GM12878 (cell line): ENCODE results near the gene PGLYRP2. TPM values are rescaled to one million over a fixed set of nuclear protein-coding genes. Genes with fewer than 3 reads are reported as not detected.
A peak's percentile ranks its signal among the peaks of the same experiment; 100 is the strongest.

Experiments used
- ATAC-seq: fragments of 200-7000 bp; cut with Tn5 transposase; 3 replicates; pipeline ENCODE4 v1.9.1; 2020; ENCODE audit warnings: mild to moderate bottlenecking, moderate library complexity
- BruUV-seq: library from RNA; stranded (reverse); fragments of 400-500 nt; replicated peaks from 2 replicates; lab custom pipeline; 2021; lab: Mats Ljungman, UMichigan
- CTCF ChIA-PET: fragments of 300-600 bp; sonication (Branson Sonifier 250); formaldehyde crosslinking; extraction: SDS; loops from one replicate; lab custom pipeline; 2021; ENCODE audit warnings: inconsistent platforms; lab: Yijun Ruan, JAX
- POLR2A ChIA-PET: fragments of 350-600 bp; formaldehyde crosslinking; extraction: SDS; loops from one replicate; lab custom pipeline; 2021; ENCODE audit warnings: inconsistent platforms; lab: Charles Lee
- RAD21 ChIA-PET: fragments of 300-600 bp; sonication (Branson Sonifier 250); formaldehyde crosslinking; loops from one replicate; lab custom pipeline; 2023; ENCODE audit warnings: antibody characterized with exemption; ENCODE audit not compliant: unreplicated experiment; lab: Charles Lee
- SMC1A ChIA-PET: fragments of 300-600 bp; sonication (Branson Sonifier 250); formaldehyde crosslinking; loops from one replicate; lab custom pipeline; 2023; ENCODE audit not compliant: unreplicated experiment, uncharacterized antibody; lab: Charles Lee
- DNase-seq: peaks from one replicate; pipeline ENCODE4 v3.0.0-alpha.2; 2011; ENCODE audit warnings: low read depth, low spot score
- FAIRE-seq: peaks from 3 replicates; lab custom pipeline; 2011; peaks lifted over from hg19 to GRCh38; lab: Jason Lieb, UNC
- H2AFZ ChIP-seq: 2 replicates; pipeline ENCODE4 v1.6.0; 2011; ENCODE audit warnings: low read depth, low read length, control low read depth; ENCODE audit not compliant: control insufficient read depth
- H3K27ac ChIP-seq: 2 replicates; pipeline ENCODE4 v1.5.1; 2011; ENCODE audit warnings: control low read depth; ENCODE audit not compliant: control insufficient read depth, insufficient read depth
- H3K27me3 ChIP-seq, 2 experiments: replicated peaks in 1 of 2; 2 replicates each; pipeline versions ENCODE4 v1.6.0 to v1.6.1; 2011; ENCODE audit warnings: low read length in 1 of 2; ENCODE audit not compliant: control insufficient read depth in 2 of 2, insufficient read depth in 2 of 2
- H3K36me3 ChIP-seq, 2 experiments: 2 replicates each; pipeline ENCODE4 v1.5.1; 2011; ENCODE audit warnings: low read length in 1 of 2; ENCODE audit not compliant: control insufficient read depth in 2 of 2, insufficient read depth in 2 of 2
- H3K4me1 ChIP-seq: 2 replicates; pipeline ENCODE4 v1.6.1; 2011; ENCODE audit warnings: mild to moderate bottlenecking, low read length, moderate library complexity, mixed read lengths; ENCODE audit not compliant: control insufficient read depth, insufficient read depth
- H3K4me2 ChIP-seq: 2 replicates; pipeline ENCODE4 v1.6.0; 2011; ENCODE audit warnings: control low read depth; ENCODE audit not compliant: control insufficient read depth, insufficient read depth
- H3K4me3 ChIP-seq: fragments of 200-600 bp; sonication (generic); 2 replicates; pipeline ENCODE4 v1.5.1; 2016
- H3K79me2 ChIP-seq: 2 replicates; pipeline ENCODE4 v1.6.0; 2011; ENCODE audit warnings: low read length; ENCODE audit not compliant: control insufficient read depth, insufficient read depth
- H3K9ac ChIP-seq: 2 replicates; pipeline ENCODE4 v1.8.0; 2011; ENCODE audit warnings: low read length, control low read depth, mixed read lengths; ENCODE audit not compliant: control insufficient read depth, insufficient read depth
- H3K9me3 ChIP-seq: replicated peaks from 3 replicates; pipeline ENCODE4 v1.5.1; 2011; ENCODE audit warnings: mild to moderate bottlenecking, low read length; ENCODE audit not compliant: control insufficient read depth, insufficient read depth
- H4K20me1 ChIP-seq: 2 replicates; pipeline ENCODE4 v1.6.0; 2011; ENCODE audit not compliant: control insufficient read depth, insufficient read depth
- ATF3 ChIP-seq: IDR thresholded peaks from 2 replicates; pipeline ENCODE4 v1.6.1; 2011; ENCODE audit warnings: low read depth, mild to moderate bottlenecking, low read length, moderate library complexity, borderline replicate concordance; ENCODE audit errors: extremely low read depth
- BCL3 ChIP-seq: IDR thresholded peaks from 2 replicates; pipeline ENCODE4 v1.6.1; 2011; ENCODE audit warnings: borderline replicate concordance, low read depth, mild to moderate bottlenecking, moderate library complexity, low read length; ENCODE audit not compliant: insufficient read depth, poor library complexity, severe bottlenecking
- CHD1 ChIP-seq: IDR thresholded peaks from 2 replicates; pipeline ENCODE4 v1.6.1; 2012; ENCODE audit warnings: low read depth, low read length, improper control_type of control experiment
- CREB1 ChIP-seq: IDR thresholded peaks from 2 replicates; pipeline ENCODE4 v1.6.1; 2012; ENCODE audit warnings: low read depth, mild to moderate bottlenecking, inconsistent platforms
- MEF2B ChIP-seq: fragments of 450-650 bp; IDR thresholded peaks from 2 replicates; pipeline ENCODE4 v1.6.1; 2018; ENCODE audit warnings: mild to moderate bottlenecking, moderate library complexity; ENCODE audit not compliant: partially characterized antibody, poor library complexity, severe bottlenecking
- POLR2A ChIP-seq: IDR thresholded peaks from 2 replicates; pipeline ENCODE4 v1.6.1; 2011; ENCODE audit warnings: low read depth, mild to moderate bottlenecking, low read length
- RELA ChIP-seq: fragments of 450-650 bp; IDR thresholded peaks from 2 replicates; pipeline ENCODE4 v1.8.0; 2014; ENCODE audit warnings: borderline replicate concordance; ENCODE audit not compliant: partially characterized antibody
- WGBS: methylation state at CpG from one replicate; pipeline ENCODE4 v1.1.6; 2016; ENCODE audit warnings: low lambda C conversion rate; ENCODE audit not compliant: insufficient replicate concordance, insufficient coverage; ENCODE audit errors: missing lambda C conversion rate; 5-methylcytosine and 5-hydroxymethylcytosine counted together
- in situ Hi-C: fragments of 300-500 bp; cut with MboI; formaldehyde crosslinking; loops from 9 replicates; pipeline ENCODE4 v1.14.3; 2018; ENCODE audit warnings: mixed read lengths
- intact Hi-C: fragments of 100-400 bp; cut with micrococcal nuclease; formaldehyde crosslinking; loops from one replicate; pipeline ENCODE4 v1.14.2; 2022; ENCODE audit not compliant: unreplicated experiment
- polyA plus RNA-seq, 11 experiments: library from polyadenylated mRNA; depleted of rRNA in 4 of 11; unstranded in 6 of 11; stranded (reverse) in 5 of 11; fragments of >200 nt; fragmentation: Nextera tagmentation in 4 of 11; fragmentation: Illumina TruSeq in 1 of 11; extraction: Ambion mirVana in 4 of 11; extraction: Trizol in 1 of 11; gene quantifications; 1 replicate in 1 of 11; 2 replicates in 10 of 11; pipeline versions ENCODE4 v1.2.1 to v1.2.3, GENCODE V29; 2011 to 2016; ENCODE audit warnings: inconsistent platforms in 2 of 11, missing spikeins in 2 of 11, low read depth in 1 of 11
- total RNA-seq, 4 experiments: library from RNA; depleted of rRNA in 3 of 4; stranded (reverse); fragments of >200 nt in 3 of 4; fragmentation: Illumina TruSeq in 1 of 4; extraction: Trizol in 1 of 4; gene quantifications; 2 replicates each; pipeline versions ENCODE4 v1.2.1 to v1.2.3, GENCODE V29; 2013 to 2021

PGLYRP2 gene
- total and polyA plus RNA-seq, 10 of the 15 experiments (the other 5 are each of a cell fraction or from before 2014, with no cell fraction given) = 0.15 to 0.48 (median 0.26) TPM; not detected in 5

- ATAC-seq (peak; percentile 11), FAIRE-seq (no peak), DNase-seq (no peak)
- Histone ChIP-seq H3K4me1 (peaks cover 7% of the 10 kb centered on the region), H3K9me3 (no peaks in the 10 kb centered on the region), H2AFZ (no peak overlapping the region), H3K4me2 (no peak overlapping the region), H3K27me3 (no peaks in the 10 kb centered on the region), H3K9ac (no peak overlapping the region), H4K20me1 (no peaks in the 10 kb centered on the region), H3K36me3 (peaks cover 15% of the 10 kb centered on the region in 2 experiments), H3K79me2 (no peaks in the 10 kb centered on the region), H3K4me3 (no peak overlapping the region), H3K27ac (no peak overlapping the region)
- in situ Hi-C loops = no loop called here
- CTCF ChIA-PET = no interaction called here
- 88% methylated on average over 27 of the region's 37 CpGs for WGBS
- RAD21 ChIA-PET = no interaction called here
- intact Hi-C loops = no loop called here
- BruUV-seq = no TSS peak
- TF ChIP-seq MEF2B (no peak), POLR2A (0 out of 2 replicates have a peak, but pooled peaks have one; percentile 11), CHD1 (no peak)
- SMC1A ChIA-PET = interaction anchor here (0.9 kb wide), 1 partner anchor 33 kb away, joined by 3 read pairs; no protein-coding TSS in a partner anchor
- POLR2A ChIA-PET = interaction anchor here (0.6 to 1.2 kb wide), 2 partner anchors 11 to 25 kb away, joined by 3 to 6 read pairs; no protein-coding TSS in a partner anchor
Observed at GRCh38 chr19:15452111-15453047, 26.9 kb downstream of the PGLYRP2 start.

GRCh38 chr19:15450528-15450890 is 28.8 kb downstream of the PGLYRP2 start:
- H3K9me3 ChIP-seq = no peaks in the 10 kb centered on the region
- H3K4me3 ChIP-seq = no peak overlapping the region
- TF ChIP-seq ATF3 (no peak), POLR2A (no peak), BCL3 (no peak), RELA (no peak), CREB1 (no peak)
- TF ChIP-seq, all 136 proteins: peak for 0
- Histone ChIP-seq H3K27me3 (no peaks in the 10 kb centered on the region), H3K4me2 (no peak overlapping the region), H3K4me1 (peaks cover 7% of the 10 kb centered on the region), H3K36me3 (peaks cover 12 to 13% of the 10 kb centered on the region in 2 experiments), H3K79me2 (no peaks in the 10 kb centered on the region), H2AFZ (no peak overlapping the region), H4K20me1 (no peaks in the 10 kb centered on the region), H3K9ac (no peak overlapping the region), H3K27ac (no peak overlapping the region)
- no peak for DNase-seq
- ATAC-seq = no peak
- in situ Hi-C loops (no loop called here), intact Hi-C loops (no loop called here)
- POLR2A ChIA-PET = interaction anchor here (1.0 kb wide), 1 partner anchor 14 kb away, joined by 3 read pairs; the partner anchor contains the start of gene RASAL3
- no TSS peak for BruUV-seq
- WGBS = 89% methylated on average over 1 of the region's 1 CpG
- FAIRE-seq = no peak
- CTCF ChIA-PET = interaction anchor here (1.0 kb wide), 1 partner anchor 17 kb away, joined by 3 read pairs; no protein-coding TSS in a partner anchor
- RAD21 ChIA-PET = interaction anchor here (0.8 kb wide), 1 partner anchor 13 kb away, joined by 6 read pairs; no protein-coding TSS in a partner anchor
- SMC1A ChIA-PET = no interaction called here
